Stimulated activated CD8-positive, alpha-beta memory T cell treated with anti-CD3 and anti-CD28 coated beads, Interleukin-7, amount 100 ng/mL, for 24 hours (primary cell): Measurements from ENCODE around the gene NEDD8.
"Not testable (repeated sequence)": the region's sequence is repeated elsewhere in the genome, so short reads cannot be mapped to it uniquely, and the experiment has no call there.

ENCODE experiments used
- DNase-seq: peaks from one replicate; pipeline ENCODE4 v3.0.0-alpha.2; 2020; ENCODE audit warnings: low read depth

Gene NEDD8

GRCh38 chr14:24222987-24223386, 9.2 kb downstream of the NEDD8 start:
- DNase-seq: not testable (repeated sequence)

- no peak for DNase-seq
Measured at GRCh38 chr14:24219521-24219920, 12.6 kb downstream of the NEDD8 start.

GRCh38 chr14:24219080-24219479, 13.1 kb downstream of the NEDD8 start:
- DNase-seq: no peak

DNA sequence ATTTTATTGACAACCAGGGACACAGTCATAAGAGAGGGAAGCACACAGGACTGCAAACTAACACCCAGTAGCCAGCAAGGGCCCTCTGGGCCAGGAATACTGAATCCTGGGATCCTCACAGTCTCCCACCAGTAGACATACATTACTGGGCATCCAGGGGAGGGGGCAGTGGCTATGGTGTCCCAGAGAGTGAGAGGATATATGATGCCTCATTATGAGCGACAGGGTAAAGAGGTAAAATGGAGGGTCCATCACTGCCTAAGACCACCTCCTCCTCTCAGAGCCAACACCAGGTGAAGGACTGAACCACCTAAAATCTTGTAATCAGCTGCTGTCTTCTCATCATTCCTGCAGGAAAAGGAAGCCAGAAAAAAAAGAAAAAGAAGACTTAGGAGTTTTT, 15.3 kb downstream of the NEDD8 start:
- DNase-seq: not testable (repeated sequence)

DNA sequence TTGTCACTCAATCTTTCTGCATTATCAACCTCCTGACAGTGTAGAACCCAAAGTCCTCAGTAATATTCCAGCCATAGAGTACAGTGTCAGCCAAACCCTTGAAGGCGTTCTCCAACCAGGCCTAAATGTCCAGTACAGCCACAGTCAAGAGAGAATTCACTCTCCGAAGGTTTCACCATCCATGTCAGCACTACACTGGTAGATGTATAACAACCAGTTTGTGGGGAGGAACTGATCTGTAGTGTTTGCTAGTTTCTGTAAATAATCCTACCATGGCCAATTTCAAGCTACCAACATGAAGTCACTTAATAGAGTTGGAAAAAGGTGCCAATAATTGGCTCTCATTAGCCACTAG, 15.8 kb downstream of the NEDD8 start:
- DNase-seq: no peak

GRCh38 chr14:24215495-24216344, 16.4 kb downstream of the NEDD8 start, which contains the start of gene MDP1:
Gene MDP1 (minus strand): TSS chr14:24216066. CDS start chr14:24215955, 111 bp downstream.
- peak; percentile 58 for DNase-seq

GRCh38 chr14:24213866-24214662, 18.1 kb downstream of the NEDD8 start:
- DNase-seq: no peak

DNA sequence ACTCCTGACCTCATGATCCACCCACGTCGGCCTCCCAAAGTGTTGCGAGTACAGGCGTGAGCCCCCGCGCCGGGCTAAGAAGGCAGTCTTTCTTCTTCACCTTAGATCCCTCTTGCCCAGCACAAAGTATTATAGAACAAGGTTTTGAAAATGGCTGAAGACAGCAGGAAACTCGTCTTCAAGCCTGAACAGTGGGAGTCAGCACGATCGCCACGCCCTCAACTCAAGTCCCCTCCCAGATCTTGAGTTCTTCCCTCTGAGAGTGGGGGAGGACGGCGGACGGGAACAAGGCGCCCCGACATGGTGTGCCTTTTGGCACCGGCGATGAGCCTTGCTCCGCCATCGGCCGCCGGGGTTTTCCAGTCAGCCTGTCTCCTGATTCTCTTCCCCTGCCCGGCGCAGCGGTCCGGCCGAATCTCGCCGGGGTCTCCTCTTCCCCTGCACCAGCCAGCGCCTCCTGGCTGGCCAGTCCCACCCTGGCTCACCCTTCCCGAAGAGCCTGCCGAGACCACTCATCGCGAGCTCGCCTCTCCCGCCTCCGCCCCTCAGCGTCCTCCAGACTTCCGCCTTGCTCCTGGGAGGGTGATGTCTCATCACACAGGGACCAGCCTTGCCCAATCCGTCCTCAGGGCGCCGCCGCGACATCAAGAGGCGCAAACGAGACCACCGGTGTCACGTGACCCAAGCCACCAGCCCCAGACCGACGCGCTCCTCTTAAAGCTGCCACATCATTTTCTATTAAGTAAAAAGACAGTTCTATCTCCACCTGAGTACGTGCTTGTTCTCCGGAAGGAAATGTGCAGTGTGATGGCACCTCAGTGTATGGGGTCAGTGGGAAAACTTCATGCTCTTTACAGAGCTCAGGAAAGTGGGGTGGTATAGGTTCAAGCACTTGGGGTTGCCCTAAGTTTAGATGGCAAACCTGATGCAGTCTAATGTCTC, 19.0 kb downstream of the NEDD8 start, which contains the start of gene CHMP4A:
Gene CHMP4A (minus strand): TSS at position 565 of the 942 bp plus-strand sequence. CDS start 49 bp downstream, at position 516.
- peak; percentile 95 for DNase-seq

DNA sequence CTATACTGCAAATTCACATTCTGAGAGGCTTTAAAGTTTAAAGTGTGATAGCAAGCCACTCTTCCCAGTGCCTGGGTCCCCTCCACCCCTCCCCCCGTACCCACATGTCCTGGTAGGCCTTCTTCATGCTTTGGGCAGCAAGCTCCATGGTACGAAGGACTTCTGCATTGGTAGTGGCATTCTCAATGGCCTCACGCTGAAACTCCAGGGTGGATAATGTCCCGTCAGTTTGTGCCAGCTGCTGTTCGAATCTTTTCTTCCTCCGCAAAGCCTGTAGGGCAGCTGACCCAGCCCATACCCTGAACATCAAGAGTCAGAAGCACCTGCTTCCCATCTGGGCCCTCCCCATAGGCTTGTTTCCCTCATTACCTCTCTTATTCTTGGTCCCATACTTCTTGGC, 20.9 kb downstream of the NEDD8 start:
- DNase-seq: no peak

- no peak for DNase-seq
Measured at GRCh38 chr14:24207625-24208024, 24.5 kb downstream of the NEDD8 start.

DNA sequence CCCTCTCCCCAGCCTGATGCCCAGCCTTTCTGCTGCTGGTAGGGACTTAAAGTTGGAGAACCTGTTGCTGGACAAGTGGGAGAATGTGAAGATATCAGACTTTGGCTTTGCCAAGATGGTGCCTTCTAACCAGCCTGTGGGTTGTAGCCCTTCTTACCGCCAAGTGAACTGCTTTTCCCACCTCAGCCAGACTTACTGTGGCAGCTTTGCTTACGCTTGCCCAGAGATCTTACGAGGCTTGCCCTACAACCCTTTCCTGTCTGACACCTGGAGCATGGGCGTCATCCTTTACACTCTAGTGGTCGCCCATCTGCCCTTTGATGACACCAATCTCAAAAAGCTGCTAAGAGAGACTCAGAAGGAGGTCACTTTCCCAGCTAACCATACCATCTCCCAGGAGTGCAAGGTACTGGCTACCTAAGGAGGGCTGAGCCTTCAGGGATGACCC, 25.0 kb downstream of the NEDD8 start:
- DNase-seq: no peak

- no peak for DNase-seq
Measured at GRCh38 chr14:24206260-24207103, 25.7 kb downstream of the NEDD8 start.

- no peak for DNase-seq
Measured at GRCh38 chr14:24204163-24205146, 27.7 kb downstream of the NEDD8 start.

DNA sequence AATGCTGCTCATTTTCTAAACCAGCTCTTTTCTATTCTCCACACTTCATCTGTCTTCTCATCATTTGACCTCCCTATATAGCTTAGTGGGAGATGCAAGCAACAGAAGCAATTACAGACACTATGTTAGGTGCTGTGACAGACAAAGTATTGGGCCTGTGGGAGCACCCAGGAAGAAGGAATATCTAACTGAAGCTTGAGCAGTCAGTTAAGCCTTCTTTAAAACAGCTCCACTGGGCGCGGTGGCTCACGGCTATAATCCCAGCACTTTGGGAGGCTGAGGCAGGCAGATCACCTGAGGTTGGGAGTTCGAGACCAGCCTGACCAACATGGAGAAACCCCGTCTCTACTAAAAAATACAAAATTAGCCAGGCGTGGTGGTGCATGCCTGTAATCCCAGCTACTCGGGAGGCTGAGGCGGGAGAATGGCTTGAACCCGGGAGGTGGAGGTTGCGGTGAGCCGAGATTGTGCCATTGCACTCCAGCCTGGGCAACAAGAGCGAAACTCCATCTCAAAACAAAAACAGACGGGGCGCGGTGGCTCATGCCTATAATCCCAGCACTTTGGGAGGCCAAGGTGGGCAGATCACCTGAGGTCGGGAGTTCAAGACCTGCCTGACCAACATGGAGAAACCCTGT, 28.8 kb downstream of the NEDD8 start:
- DNase-seq: not testable (repeated sequence)

- DNase-seq: not testable (repeated sequence)
Measured at GRCh38 chr14:24202538-24202937, 29.6 kb downstream of the NEDD8 start.

GRCh38 chr14:24198814-24199524, 33.2 kb downstream of the NEDD8 start:
- DNase-seq: no peak

GRCh38 chr14:24197056-24197450, 35.1 kb downstream of the NEDD8 start:
- DNase-seq: no peak
